RPMI7951 (cell line): ENCODE measurements around the gene UNCX. TPM values are rescaled to one million over a fixed set of nuclear protein-coding genes. Genes with fewer than 3 reads are reported as not detected.
"Not testable (repeated sequence)": the region's sequence is repeated elsewhere in the genome, so short reads cannot be mapped to it uniquely, and the experiment has no call there.

Experiments used
- DNase-seq: peaks from one replicate; pipeline ENCODE4 v3.0.0-alpha.2; 2012; ENCODE audit warnings: low read depth
- total RNA-seq: library from RNA; depleted of rRNA; stranded (reverse); fragments of >200 nt; shearing (Covaris generic); gene quantifications from 2 replicates; pipeline ENCODE4 v1.2.3, GENCODE V29; 2014

UNCX gene
- total RNA-seq, 1 experiment from 2014 or later: not detected

DNA sequence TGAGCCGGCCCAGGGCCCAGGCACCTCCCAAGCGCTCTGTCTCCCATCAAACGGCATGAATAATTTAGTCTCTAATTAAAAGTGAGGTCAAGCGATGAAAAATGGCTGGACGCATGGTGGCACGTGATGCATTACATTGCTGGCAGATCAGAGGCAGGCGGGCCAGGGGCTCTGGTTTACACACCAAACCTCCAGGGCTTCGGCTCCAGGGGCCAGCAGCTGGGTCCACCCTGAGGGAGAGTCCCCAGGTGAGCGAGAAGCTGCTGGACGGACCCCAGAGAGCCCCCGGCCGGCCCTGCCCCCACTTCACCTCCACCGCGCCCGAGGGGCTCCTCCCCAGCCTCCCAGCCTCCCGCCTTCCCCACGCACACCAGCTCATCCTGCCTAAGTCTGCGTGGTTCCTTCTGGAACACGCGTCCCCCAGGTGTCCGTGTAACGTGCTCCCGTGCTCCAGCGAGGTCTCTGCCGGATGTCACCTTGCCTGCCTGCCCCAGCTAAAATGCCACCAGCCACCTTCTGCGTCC, 23.2 kb downstream of the UNCX start:
- DNase-seq: no peak

DNA sequence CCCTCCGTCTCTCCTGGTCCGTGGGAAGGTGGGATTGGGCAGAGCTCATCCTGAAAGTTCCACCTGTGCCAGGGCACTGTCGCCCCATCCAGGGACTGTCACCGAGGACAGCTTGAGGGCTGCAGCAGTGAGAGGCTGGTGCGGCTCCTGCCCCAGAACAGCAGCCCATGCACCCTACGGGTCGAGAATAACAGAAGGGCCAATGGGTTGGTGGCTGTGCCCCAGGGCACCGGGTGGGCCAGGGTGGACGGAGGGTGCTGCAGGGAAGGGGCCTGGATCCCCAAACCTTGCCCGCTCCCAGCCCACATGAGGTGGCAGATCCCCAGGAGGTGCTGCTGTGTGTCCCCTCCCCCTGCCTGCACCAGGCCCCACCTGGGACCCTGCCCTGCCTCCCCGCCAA, 23.9 kb downstream of the UNCX start:
- no peak for DNase-seq

GRCh38 chr7:1257221-1257620, 24.5 kb downstream of the UNCX start:
- DNase-seq: no peak

DNA sequence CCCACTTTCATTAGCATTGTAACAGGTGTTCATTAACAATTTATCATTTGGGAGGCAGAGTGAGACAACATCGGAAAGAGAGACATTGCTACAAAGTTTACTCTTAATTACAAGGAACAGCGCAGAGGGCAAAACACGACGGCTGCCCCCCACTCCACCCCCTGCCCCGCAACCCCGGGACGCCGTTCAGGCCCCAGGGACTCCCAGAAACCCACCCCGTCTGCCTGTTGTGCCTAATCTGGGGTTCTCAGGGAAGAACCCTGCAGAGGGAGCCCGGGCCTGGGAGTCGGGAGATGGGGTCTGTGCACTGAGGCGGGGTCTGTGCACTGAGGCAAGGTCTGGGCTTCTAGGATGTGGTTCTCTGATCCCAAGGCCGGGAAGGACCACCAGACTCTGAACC, 25.2 kb downstream of the UNCX start:
- no peak for DNase-seq

GRCh38 chr7:1259621-1260243, 27.1 kb downstream of the UNCX start:
- DNase-seq: no peak

- no peak for DNase-seq
These were observed 27.6 kb downstream of the UNCX start for GRCh38 chr7:1260244-1260635.

- DNase-seq: not testable (repeated sequence)
These were observed 28.4 kb downstream of the UNCX start for GRCh38 chr7:1261036-1261435.

- no peak for DNase-seq
These were observed 29.8 kb downstream of the UNCX start for GRCh38 chr7:1262441-1262840.

DNA sequence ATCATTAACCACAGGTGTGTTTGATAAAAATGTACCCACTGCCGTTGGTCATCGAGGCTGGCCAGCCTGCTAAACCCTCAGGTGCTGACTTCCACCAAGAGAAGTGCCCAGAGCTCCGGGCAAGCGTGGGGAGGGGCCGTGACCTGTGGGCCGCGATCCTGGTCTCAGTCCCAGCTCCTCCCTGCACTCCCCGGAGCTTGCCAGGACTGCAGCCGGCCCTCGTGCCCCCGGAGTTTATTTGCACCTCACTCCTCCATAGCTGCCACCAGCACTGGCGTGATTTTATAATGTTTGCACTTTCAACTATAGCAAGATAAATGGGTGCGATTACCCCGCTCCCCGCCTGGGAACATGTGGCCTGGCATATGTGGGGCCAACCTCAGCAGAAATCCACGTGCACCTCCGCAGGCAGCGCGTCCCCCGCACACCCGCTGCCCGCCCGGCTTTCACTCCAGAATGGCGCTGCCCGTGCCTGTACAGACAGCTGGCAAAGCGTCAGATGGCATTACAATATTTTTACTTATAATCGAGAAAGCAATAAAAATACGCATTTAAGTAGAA, 30.8 kb downstream of the UNCX start:
- DNase-seq: no peak

- no peak for DNase-seq
These were observed 31.9 kb downstream of the UNCX start for GRCh38 chr7:1264345-1265280.

- DNase-seq: no peak
These were observed 34.6 kb downstream of the UNCX start for GRCh38 chr7:1267016-1267900.

DNA sequence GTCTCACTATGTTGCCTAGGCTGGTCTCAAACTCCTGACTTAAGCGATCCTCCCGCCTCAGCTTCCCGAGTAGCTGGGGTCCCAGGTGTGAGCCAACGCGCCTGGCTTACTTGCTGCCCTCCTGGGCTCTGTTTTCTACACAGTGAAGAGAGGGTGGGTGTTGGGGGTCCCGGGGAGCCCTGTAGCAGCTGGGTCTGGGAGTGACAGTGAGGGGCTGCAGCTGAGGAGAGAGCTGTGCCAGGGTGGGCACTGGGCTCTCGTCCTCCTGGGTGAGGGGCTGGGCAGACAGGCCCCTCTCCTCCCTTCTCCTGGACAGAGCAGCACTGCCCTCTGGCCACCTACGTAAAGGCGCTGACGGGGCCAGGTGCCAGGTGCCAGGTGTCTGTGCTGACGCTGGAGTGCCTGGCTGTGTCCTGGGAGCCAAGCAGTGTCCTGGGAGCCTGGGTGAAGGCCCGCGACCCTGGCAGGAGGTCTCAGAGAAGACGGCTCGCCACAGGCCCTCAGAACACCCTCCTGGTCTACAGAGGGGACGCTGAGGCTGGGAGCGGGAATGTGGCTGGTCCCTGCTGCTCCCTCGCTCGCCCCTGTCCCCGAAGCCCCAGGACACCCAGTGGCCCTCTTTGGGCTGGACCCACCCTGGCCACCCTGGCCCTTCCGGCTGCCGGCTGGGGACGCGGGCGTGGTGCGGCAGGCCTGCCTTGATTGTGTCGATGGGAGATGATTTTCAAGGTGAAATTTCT, 35.6 kb downstream of the UNCX start:
- no peak for DNase-seq

- DNase-seq: no peak
These were observed 36.2 kb downstream of the UNCX start for GRCh38 chr7:1268866-1269265.

DNA sequence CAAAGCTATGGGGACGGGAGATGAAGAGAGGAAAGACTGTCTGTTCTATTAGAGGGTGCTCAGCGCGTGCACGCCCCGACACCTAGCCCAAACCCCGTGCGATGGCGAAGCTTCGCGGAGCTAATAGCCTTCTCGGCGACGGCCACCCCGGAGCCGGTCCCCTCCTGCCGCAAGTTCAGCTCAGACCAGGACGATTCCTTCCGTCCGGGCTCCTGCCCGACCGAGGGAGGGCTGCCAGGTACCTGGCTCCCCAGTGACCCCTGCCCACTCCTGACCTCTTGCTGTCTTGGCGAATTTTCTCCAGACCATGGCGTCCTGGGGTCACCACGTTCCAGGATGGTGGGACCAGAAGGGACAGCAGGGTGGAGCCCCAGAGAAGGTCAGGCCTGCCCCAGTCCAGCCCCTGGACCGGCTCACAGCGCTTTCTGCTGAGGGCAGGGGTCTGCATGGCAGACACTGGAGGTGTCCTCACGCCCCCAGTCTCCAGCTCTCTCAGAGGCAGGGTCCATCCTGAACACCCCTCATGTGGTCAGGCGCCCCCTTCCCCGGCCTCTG, 36.7 kb downstream of the UNCX start:
- DNase-seq: no peak

GRCh38 chr7:1270181-1270580, 37.5 kb downstream of the UNCX start:
- no peak for DNase-seq

- no peak for DNase-seq
These were observed 38.4 kb downstream of the UNCX start for GRCh38 chr7:1271046-1271445.

DNA sequence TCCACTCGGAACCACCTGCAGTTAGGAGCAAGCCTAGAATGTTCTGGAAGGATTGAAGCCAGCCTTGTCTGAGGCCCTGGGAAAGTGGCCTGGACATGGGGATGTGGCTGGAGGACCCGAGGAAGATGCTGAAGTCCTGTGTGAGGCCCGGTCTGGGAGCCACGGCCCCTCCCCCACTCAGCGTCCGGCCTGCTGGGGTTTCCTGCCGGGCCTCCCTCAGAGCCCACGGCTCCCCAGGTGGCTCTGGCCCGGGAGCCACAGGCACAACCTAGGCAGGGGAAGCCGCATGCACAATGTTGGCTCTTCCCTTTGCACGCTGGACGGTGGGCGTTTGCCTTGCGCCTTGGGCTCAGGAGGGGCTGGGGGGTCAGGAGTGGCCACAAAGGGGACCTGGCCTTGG, 39.0 kb downstream of the UNCX start:
- DNase-seq: no peak

DNA sequence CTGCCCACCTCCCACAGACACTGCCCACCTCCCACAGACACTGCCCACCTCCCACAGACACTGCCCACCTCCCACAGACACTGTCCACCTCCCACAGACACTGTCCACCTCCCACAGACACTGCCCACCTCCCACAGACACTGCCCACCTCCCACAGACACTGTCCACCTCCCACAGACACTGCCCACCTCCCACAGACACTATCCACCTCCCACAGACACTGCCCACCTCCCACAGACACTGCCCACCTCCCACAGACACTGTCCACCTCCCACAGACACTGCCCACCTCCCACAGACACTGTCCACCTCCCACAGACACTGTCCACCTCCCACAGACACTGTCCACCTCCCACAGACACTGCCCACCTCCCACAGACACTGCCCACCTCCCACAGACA, 39.5 kb downstream of the UNCX start:
- not testable (repeated sequence) for DNase-seq

GRCh38 chr7:1274121-1274875, 41.6 kb downstream of the UNCX start:
- no peak for DNase-seq

DNA sequence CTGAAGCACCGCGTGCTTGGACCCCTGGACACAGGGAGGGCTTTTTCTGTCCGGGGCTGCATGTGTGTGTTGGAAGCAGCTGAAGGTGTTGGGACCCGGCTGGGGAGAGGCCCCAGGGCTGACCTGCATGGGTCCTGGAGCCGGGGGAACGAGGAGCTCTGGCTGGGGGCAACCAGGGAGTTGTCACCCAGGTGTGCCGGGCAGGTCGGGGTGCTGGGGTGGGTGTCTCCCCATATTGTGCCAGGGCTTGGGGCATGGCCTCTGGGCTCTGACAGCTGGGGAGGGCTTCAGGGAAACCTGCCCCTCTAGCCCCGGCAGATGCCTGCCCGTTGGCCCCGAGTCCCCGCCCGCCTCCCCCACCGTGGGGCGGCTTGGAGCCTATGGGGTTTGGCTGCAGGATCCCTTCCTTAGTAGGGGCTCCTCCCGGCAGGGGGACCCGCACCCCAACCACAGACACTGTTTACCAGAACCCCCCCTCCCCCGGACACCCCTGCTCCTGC, 42.3 kb downstream of the UNCX start:
- DNase-seq: no peak
